ENCODE measurements around the gene FARP2. TPM values are rescaled to one million over a fixed set of nuclear protein-coding genes. Genes with fewer than 3 reads are reported as not detected.

FARP2 gene
- total RNA-seq, 2 donors from 2014 or later = 48.1 to 67.4 TPM

DNA sequence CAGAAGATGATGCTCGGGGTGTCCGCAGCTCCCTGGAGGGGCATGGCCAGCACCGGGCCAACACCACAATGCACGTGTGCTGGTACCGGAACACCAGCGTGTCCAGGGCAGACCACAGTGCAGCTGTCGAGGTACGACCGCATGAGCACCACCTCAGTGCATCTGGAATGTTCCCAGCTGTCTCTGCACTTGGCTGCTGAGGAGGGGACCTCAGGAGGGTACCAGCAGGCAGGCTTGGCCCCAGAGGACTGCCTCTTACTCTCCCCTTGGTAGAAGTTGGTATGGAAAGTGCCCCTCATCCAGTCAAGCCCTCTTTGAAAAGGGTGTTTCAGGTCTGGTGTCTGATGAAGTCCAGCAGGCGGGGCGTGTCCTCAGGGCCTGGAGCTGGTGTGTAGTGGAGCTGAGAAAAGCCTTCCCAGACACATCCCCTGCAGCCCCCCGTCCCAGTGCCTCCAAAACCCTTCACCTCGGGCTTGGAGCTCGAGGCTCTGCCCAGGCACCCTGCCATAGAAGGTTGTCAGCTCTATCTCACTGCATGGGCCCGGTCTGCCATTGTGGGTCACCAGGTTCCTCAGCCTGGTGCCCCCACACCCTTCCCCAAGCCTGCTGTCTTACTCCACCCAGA, 135.6 kb downstream of the FARP2 start:
- H3K36me3 ChIP-seq = peaks cover 29% of the 10 kb centered on the region
- no peaks in the 10 kb centered on the region for H3K4me1 ChIP-seq (ENCODE audit: control insufficient read depth in 1 of 2, low read depth in 2 of 2)
- DNase-seq (ENCODE audit: low spot score) (no peak), ATAC-seq (ENCODE audit: insufficient number of reproducible peaks, low FRiP score, low read depth) (no peak)
- H3K9me3 ChIP-seq = no peaks in the 10 kb centered on the region
- H3K27ac ChIP-seq = no peak overlapping the region
- TF ChIP-seq, protein P1, sequence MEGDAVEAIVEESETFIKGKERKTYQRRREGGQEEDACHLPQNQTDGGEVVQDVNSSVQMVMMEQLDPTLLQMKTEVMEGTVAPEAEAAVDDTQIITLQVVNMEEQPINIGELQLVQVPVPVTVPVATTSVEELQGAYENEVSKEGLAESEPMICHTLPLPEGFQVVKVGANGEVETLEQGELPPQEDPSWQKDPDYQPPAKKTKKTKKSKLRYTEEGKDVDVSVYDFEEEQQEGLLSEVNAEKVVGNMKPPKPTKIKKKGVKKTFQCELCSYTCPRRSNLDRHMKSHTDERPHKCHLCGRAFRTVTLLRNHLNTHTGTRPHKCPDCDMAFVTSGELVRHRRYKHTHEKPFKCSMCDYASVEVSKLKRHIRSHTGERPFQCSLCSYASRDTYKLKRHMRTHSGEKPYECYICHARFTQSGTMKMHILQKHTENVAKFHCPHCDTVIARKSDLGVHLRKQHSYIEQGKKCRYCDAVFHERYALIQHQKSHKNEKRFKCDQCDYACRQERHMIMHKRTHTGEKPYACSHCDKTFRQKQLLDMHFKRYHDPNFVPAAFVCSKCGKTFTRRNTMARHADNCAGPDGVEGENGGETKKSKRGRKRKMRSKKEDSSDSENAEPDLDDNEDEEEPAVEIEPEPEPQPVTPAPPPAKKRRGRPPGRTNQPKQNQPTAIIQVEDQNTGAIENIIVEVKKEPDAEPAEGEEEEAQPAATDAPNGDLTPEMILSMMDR (IDR thresholded peaks at IDR 0.05) = no peak
- no peak overlapping the region for H3K4me3 ChIP-seq
- H3K27me3 ChIP-seq (replicated peaks; ENCODE audit: insufficient read depth) = no peaks in the 10 kb centered on the region

- Histone ChIP-seq H3K4me1 (ENCODE audit: control insufficient read depth in 1 of 2, low read depth in 2 of 2) (no peaks in the 10 kb centered on the region), H3K9me3 (no peaks in the 10 kb centered on the region), H3K27me3 (replicated peaks; ENCODE audit: insufficient read depth) (no peaks in the 10 kb centered on the region), H3K4me3 (no peak overlapping the region), H3K27ac (no peak overlapping the region), H3K36me3 (peaks cover 33% of the 10 kb centered on the region)
- ATAC-seq (ENCODE audit: insufficient number of reproducible peaks, low FRiP score, low read depth) (no peak), DNase-seq (ENCODE audit: low spot score) (no peak)
- TF ChIP-seq, protein P1 (IDR thresholded peaks at IDR 0.05) = no peak
Observed at GRCh38 chr2:241492174-241492565, 136.1 kb downstream of the FARP2 start.

DNA sequence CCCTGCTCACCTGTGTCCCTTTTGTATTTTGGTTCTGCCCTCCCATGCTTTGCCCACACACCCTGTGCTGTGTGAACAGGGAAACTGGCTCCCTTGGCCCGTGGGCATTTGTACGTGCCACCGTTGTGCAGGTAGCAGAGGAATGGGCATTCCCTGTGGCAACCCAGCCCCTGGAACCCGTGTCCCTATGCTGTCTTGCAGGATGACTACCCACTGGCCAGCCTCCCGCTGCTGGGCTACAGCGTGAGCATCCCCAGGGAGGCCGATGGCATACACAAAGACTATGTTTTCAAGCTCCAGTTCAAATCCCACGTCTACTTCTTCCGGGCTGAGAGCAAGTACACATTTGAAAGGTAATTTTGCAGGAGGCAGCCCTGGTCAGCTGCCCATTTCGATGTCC, 137.0 kb downstream of the FARP2 start:
- Histone ChIP-seq H3K4me1 (ENCODE audit: control insufficient read depth in 1 of 2, low read depth in 2 of 2) (no peaks in the 10 kb centered on the region), H3K27ac (no peak overlapping the region), H3K27me3 (replicated peaks; ENCODE audit: insufficient read depth) (no peaks in the 10 kb centered on the region), H3K36me3 (peaks cover 39% of the 10 kb centered on the region), H3K4me3 (no peak overlapping the region), H3K9me3 (no peaks in the 10 kb centered on the region)
- DNase-seq (ENCODE audit: low spot score) = no peak
- TF ChIP-seq, protein P1 (IDR thresholded peaks at IDR 0.05) = no peak
- ATAC-seq (ENCODE audit: insufficient number of reproducible peaks, low FRiP score, low read depth) = no peak

DNA sequence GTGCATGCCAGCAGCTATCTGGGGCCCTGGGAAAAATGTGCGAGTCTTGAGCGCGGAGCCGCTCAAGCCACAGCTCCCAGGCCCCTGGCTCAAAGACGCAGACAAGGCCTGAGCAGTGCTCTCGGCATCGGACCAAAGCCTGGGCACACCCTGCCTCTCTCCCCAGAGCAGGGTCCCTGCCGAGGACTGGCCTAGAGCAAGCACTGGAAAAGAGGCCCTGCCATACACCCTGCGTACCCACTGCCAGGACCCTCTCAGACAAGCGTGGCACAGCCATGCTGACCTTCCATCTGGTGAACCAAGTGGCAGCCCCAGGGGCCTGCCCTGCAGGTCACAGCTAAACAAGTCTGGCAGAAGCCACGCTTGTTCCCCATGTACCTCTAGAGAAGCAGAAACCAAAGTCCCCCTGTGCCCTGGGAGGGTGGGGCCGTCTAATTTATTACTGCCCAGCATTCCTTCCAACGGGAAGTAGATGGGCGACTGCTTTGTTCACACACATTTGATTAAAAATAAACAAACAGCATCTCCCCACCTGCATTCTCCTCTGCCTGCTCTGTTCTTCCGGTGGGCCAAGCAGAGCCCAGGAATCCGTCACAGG, 138.3 kb downstream of the FARP2 start:
- DNase-seq (ENCODE audit: low spot score) (no peak), ATAC-seq (ENCODE audit: insufficient number of reproducible peaks, low FRiP score, low read depth) (no peak)
- TF ChIP-seq, protein P1 (IDR thresholded peaks at IDR 0.05) = no peak
- H3K36me3 ChIP-seq = peaks cover 46% of the 10 kb centered on the region
- H3K27me3 ChIP-seq (replicated peaks; ENCODE audit: insufficient read depth) = no peaks in the 10 kb centered on the region
- H3K4me3 ChIP-seq = no peak overlapping the region
- H3K4me1 ChIP-seq (ENCODE audit: control insufficient read depth in 1 of 2, low read depth in 2 of 2) = no peaks in the 10 kb centered on the region
- H3K27ac ChIP-seq = no peak overlapping the region
- H3K9me3 ChIP-seq = no peaks in the 10 kb centered on the region

GRCh38 chr2:241495172-241496002, 139.3 kb downstream of the FARP2 start:
- Histone ChIP-seq H3K27me3 (replicated peaks; ENCODE audit: insufficient read depth) (no peaks in the 10 kb centered on the region), H3K4me1 (ENCODE audit: control insufficient read depth in 1 of 2, low read depth in 2 of 2) (no peaks in the 10 kb centered on the region), H3K27ac (no peak overlapping the region), H3K4me3 (no peak overlapping the region), H3K36me3 (peaks cover 46% of the 10 kb centered on the region), H3K9me3 (no peaks in the 10 kb centered on the region)
- ATAC-seq (ENCODE audit: insufficient number of reproducible peaks, low FRiP score, low read depth) (no peak), DNase-seq (ENCODE audit: low spot score) (no peak)
- TF ChIP-seq, protein P1 (IDR thresholded peaks at IDR 0.05) = no peak
